ENCODE measurements around the gene COL13A1. TPM values are rescaled to one million over a fixed set of nuclear protein-coding genes. Genes with fewer than 3 reads are reported as not detected.

Gene COL13A1
- polyA plus RNA-seq, 1 of the 3 experiments (the other 2 are of a cell fraction), result 26.7 TPM

- Histone ChIP-seq H3K79me2 (ENCODE audit: insufficient read depth) (no peaks in the 10 kb centered on the region; the same call in 1 of the 2 replicates), H3K27ac (ENCODE audit: low read depth in 2 of 2, low read length in 1 of 2) (peak overlapping the region; percentile 2 to 52; a peak in 3 of 4 replicates), H3K4me2 (peak overlapping the region; percentile 69; the same call in 1 of the 2 replicates), H3K4me1 (ENCODE audit: control insufficient read depth in 1 of 2, insufficient read depth in 2 of 2, low read depth in 1 of 2, low read length in 1 of 2) (peaks cover 42 to 49% of the 10 kb centered on the region in 2 experiments), H3K9me3 (no peaks in the 10 kb centered on the region), H3K4me3 (ENCODE audit: low read depth in 2 of 2, low read length in 1 of 2) (peak overlapping the region in 1 of 2 experiments; percentile 23; a peak in 1 of 4 replicates), H3F3A (replicated peaks; ENCODE audit: insufficient read depth) (peaks cover 28% of the 10 kb centered on the region), H2AFZ (ENCODE audit: low read depth) (no peak overlapping the region), H3K9ac (no peak overlapping the region; the same call in 1 of the 2 replicates), H3K36me3 (replicated peaks in 1 of 2; ENCODE audit: control insufficient read depth in 1 of 2, insufficient read depth in 2 of 2, low read length in 1 of 2) (no peaks in the 10 kb centered on the region), H3K27me3 (ENCODE audit: insufficient read depth) (no peaks in the 10 kb centered on the region), H4K20me1 (ENCODE audit: insufficient read depth) (no peaks in the 10 kb centered on the region), H3K9me2 (no peaks in the 10 kb centered on the region)
- WGBS (ENCODE audit: low lambda C conversion rate), result 75% methylated on average over 2 of the region's 2 CpGs
- TF ChIP-seq NFIC (IDR thresholded peaks at IDR 0.05; ENCODE audit: borderline replicate concordance) (no peak), MEF2A (IDR thresholded peaks at IDR 0.05; ENCODE audit: borderline replicate concordance, low read depth) (no peak), SMC3 (IDR thresholded peaks at IDR 0.05; ENCODE audit: low read depth, low read length) (no peak), CTCF (IDR thresholded peaks at IDR 0.05) (no peak), SIN3A (IDR thresholded peaks at IDR 0.05; ENCODE audit: borderline replicate concordance, low read depth, low read length) (no peak), IRF3 (IDR thresholded peaks at IDR 0.05; ENCODE audit: low read depth, low read length) (no peak), RAD21 (IDR thresholded peaks at IDR 0.05; ENCODE audit: low read length) (no peak), PBX3 (IDR thresholded peaks at IDR 0.05) (no peak), USF1 (IDR thresholded peaks at IDR 0.05; ENCODE audit: borderline replicate concordance, low read depth) (no peak), FOXM1 (IDR thresholded peaks at IDR 0.05; ENCODE audit: low read depth) (no peak), RXRA (IDR thresholded peaks at IDR 0.05; ENCODE audit: borderline replicate concordance, low read depth) (no peak)
- no peak for DNase-seq
- CTCF ChIA-PET, result interaction anchor here (0.6 to 1.3 kb wide), 5 partner anchors 15 to 152 kb away, joined by 3 to 7 read pairs (median 3); no protein-coding TSS in a partner anchor
- POLR2A ChIA-PET, result no interaction called here
Measured at GRCh38 chr10:69868821-69869220, 67.1 kb downstream of the COL13A1 start.

All from SK-N-SH (cell line).